ENCODE measurements around the gene HGFAC. TPM values are rescaled to one million over a fixed set of nuclear protein-coding genes. Genes with fewer than 3 reads are reported as not detected.

HGFAC gene
- total and polyA plus RNA-seq, 7 donors, result 0.22 to 0.55 (median 0.36) TPM; not detected in 2

DNA sequence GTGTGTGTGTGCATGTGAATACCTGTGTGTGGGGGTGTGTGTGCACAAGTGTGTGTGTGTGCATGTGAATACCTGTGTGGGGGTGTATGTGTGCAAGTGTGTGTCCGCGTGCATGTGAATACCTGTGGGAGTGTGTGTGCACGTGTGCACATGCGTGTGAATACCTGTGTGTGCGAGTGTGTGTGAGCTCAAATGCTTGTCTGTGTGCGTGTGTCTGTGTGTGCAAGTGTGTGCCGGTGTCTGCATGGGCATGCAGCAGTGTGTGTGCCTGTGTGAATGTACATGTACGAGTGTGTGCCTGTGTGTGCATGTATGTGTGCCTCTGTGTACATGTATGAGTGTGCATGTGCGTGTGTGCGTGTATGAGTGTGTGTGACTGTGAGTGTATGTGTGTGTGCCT, 26.4 kb downstream of the HGFAC start:
- intact Hi-C loops (cut with DNase I), result no loop called here
- TF ChIP-seq CTCF (IDR thresholded peaks at IDR 0.05) (no peak), EP300 (IDR thresholded peaks at IDR 0.05) (no peak), POLR2A (IDR thresholded peaks at IDR 0.05) (no peak), POLR2AphosphoS5 (IDR thresholded peaks at IDR 0.05) (no peak)
- H3K27me3 ChIP-seq, result peaks cover 5 to 37% (median 9%) of the 10 kb centered on the region in 3 donors
- no peak overlapping the region for H3K27ac ChIP-seq
- no peak for DNase-seq
- 93 to 98% methylated on average over 10 of the region's 10 CpGs for WGBS, 2 donors
- H3K4me3 ChIP-seq, result no peak overlapping the region
- H3K36me3 ChIP-seq, result no peaks in the 10 kb centered on the region
- H3K4me1 ChIP-seq, result peaks cover 0 to 7% (median 6%) of the 10 kb centered on the region in 4 donors
- no peaks in the 10 kb centered on the region for H3K9me3 ChIP-seq

DNA sequence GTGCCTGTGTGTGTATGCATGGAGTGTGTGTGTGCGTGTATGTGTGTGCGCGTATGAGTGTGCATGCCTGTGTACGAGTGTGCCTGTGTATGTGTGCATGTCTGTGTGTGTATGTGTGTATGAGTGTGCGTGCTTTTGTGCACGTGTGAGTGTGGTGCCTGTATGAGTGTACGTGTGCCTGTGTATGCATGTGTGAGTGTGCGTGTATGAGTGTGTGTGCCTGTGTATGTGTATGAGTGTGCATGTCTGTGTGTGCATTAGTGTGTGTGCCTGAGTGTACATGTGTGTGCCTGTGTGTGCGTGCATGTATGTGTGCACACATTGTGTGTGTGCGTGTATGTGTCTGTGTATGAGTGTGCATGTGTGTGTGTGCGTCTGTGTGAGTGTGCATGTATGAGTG, 27.0 kb downstream of the HGFAC start:
- H3K36me3 ChIP-seq, result no peaks in the 10 kb centered on the region
- H3K27me3 ChIP-seq, result peaks cover 0 to 35% (median 3%) of the 10 kb centered on the region in 3 donors
- H3K4me3 ChIP-seq, result no peak overlapping the region
- no peak overlapping the region for H3K27ac ChIP-seq
- no peaks in the 10 kb centered on the region for H3K9me3 ChIP-seq
- H3K4me1 ChIP-seq, result peaks cover 0 to under 1% (median under 1%) of the 10 kb centered on the region in 4 donors
- WGBS, 2 donors, result 92 to 98% methylated on average over 11 of the region's 11 CpGs
- intact Hi-C loops (cut with DNase I), result no loop called here
- no peak for DNase-seq
- TF ChIP-seq POLR2AphosphoS5 (IDR thresholded peaks at IDR 0.05), result no peak
- TF ChIP-seq EP300 (IDR thresholded peaks at IDR 0.05), result no peak
- no peak for TF ChIP-seq CTCF (IDR thresholded peaks at IDR 0.05)
- no peak for TF ChIP-seq POLR2A (IDR thresholded peaks at IDR 0.05)

DNA sequence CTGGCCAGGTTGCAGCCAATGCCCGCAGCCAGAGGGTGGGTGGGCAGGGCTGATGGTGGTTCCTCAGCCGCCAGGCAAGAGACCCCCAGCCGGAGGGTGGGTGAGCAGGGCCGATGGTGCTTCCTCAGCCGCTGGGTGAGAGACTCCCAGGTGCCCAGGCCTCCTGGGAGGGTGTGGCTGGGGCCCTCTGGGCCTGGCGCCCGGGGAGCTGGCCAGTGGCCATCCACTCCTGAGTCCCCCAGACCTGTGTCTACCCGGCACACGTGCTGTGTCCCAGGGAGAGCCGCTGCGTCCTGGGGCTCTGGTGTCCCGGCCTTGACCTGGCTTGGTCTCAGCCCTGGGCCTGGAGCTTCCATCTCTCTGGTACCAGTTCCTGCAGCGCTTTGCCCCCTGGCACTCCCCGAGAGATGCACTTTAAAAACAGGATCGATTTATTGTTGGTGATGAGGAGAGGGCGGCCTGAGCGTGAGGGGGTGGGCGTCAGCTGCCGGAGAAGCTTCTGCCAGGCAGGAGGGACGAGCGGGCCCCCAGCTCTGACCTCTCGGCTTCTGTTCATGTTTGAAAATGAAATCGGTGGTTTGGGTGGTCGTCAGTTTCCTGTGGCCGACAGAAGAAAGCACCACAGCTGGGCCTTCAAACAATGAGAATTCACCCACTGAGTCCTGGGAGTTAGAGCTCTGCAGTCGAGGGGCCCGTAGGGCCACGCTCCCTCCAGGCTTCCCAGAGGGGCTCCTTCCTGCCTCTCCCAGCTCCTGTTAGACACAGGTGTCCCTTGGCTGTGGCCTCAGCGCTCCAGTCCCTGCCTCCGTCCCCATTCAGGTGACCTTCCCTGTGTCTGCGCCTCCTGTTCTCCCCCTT, 27.8 kb downstream of the HGFAC start:
- DNase-seq, result no peak
- peaks cover 0 to 34% (median 0%) of the 10 kb centered on the region in 3 donors for H3K27me3 ChIP-seq
- H3K4me3 ChIP-seq, result no peak overlapping the region
- no peak overlapping the region for H3K27ac ChIP-seq
- no peaks in the 10 kb centered on the region for H3K4me1 ChIP-seq
- intact Hi-C loops (cut with DNase I), result no loop called here
- WGBS, 2 donors, result 43 to 86% methylated on average over 31 of the region's 31 CpGs
- H3K9me3 ChIP-seq, result no peaks in the 10 kb centered on the region
- no peak for TF ChIP-seq EP300 (IDR thresholded peaks at IDR 0.05)
- TF ChIP-seq POLR2A (IDR thresholded peaks at IDR 0.05), result no peak
- no peak for TF ChIP-seq POLR2AphosphoS5 (IDR thresholded peaks at IDR 0.05)
- TF ChIP-seq CTCF (IDR thresholded peaks at IDR 0.05), result no peak
- no peaks in the 10 kb centered on the region for H3K36me3 ChIP-seq

DNA sequence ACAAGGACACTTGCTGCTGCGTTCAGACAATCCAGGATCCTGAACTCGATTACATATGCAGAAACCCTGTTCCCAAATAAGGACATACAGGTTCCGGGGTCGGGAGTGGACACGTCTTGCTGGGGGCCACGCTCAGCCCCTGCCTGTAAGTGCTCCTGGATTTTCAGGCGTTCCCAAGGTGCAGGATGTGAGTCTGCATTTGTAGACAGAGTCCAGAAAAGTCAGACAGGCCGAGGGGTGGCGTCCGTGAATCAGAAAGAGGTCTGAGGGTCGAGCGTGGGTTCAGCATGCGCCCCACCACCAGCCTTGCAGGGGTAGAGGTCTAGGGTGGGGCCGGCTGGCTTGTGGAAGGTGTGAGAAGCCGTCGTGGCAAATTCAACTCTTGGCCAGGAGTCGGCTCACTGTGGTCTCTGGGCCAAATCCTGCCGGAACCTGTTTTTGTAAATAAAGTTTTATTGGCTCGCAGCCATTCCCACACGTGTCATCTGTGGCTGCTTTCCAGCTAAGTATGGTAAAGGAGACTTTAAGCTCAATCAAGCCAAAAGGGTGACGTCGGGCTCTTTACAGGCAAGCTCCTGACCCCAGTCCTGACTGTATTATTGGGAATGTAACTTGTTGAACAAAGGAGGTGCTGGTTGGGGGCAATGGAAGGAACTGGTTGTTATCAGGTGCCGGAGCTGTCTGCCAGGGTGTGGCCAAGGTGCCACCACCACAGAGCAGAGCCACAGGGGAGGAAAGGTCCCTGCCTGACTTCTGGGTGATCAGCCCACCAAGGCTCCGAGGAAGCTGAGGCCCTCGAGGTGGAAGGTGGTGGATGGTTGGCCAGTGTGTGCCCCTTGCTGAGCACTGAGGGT, 28.7 kb downstream of the HGFAC start:
- Histone ChIP-seq H3K9me3 (no peaks in the 10 kb centered on the region), H3K4me1 (no peaks in the 10 kb centered on the region), H3K27me3 (peaks cover 0 to 32% (median 0%) of the 10 kb centered on the region in 3 donors), H3K36me3 (no peaks in the 10 kb centered on the region), H3K4me3 (no peak overlapping the region), H3K27ac (no peak overlapping the region)
- intact Hi-C loops (cut with DNase I), result no loop called here
- WGBS, 2 donors, result 17 to 67% methylated on average over 25 of the region's 25 CpGs
- TF ChIP-seq POLR2A (IDR thresholded peaks at IDR 0.05), result no peak
- no peak for TF ChIP-seq POLR2AphosphoS5 (IDR thresholded peaks at IDR 0.05)
- no peak for TF ChIP-seq EP300 (IDR thresholded peaks at IDR 0.05)
- TF ChIP-seq CTCF (IDR thresholded peaks at IDR 0.05), result no peak
- no peak for DNase-seq

All from sigmoid colon (tissue), 7 donors.